ENCODE measurements around the gene RPH3AL. TPM values are rescaled to one million over a fixed set of nuclear protein-coding genes. Genes with fewer than 3 reads are reported as not detected.
"Not testable (repeated sequence)": the region's sequence is repeated elsewhere in the genome, so short reads cannot be mapped to it uniquely, and the experiment has no call there.

RPH3AL gene
- total RNA-seq, 2 experiments from 2014 or later = 2.1 to 2.7 TPM

- Mint-ChIP-seq H3K27me3 (peaks cover 3% of the 10 kb centered on the region), H3K9me3 (no peaks in the 10 kb centered on the region), H3K36me3 (no peaks in the 10 kb centered on the region), H3K4me3 (no peak overlapping the region), H3K4me1 (peaks cover 1% of the 10 kb centered on the region), H3K27ac (no peak overlapping the region)
- POLR2A ChIA-PET = no interaction called here
- DNase-seq = peak; percentile 14
- ATAC-seq (ENCODE audit: low read depth) = no peak
Observed at GRCh38 chr17:253091-253846, 99.3 kb downstream of the RPH3AL start.

GRCh38 chr17:252456-252855 is 100.2 kb downstream of the RPH3AL start:
- Mint-ChIP-seq H3K27ac (no peak overlapping the region), H3K9me3 (no peaks in the 10 kb centered on the region), H3K4me1 (no peaks in the 10 kb centered on the region), H3K36me3 (no peaks in the 10 kb centered on the region), H3K4me3 (no peak overlapping the region), H3K27me3 (no peaks in the 10 kb centered on the region)
- POLR2A ChIA-PET = no interaction called here
- ATAC-seq (ENCODE audit: low read depth) (no peak), DNase-seq (no peak)

DNA sequence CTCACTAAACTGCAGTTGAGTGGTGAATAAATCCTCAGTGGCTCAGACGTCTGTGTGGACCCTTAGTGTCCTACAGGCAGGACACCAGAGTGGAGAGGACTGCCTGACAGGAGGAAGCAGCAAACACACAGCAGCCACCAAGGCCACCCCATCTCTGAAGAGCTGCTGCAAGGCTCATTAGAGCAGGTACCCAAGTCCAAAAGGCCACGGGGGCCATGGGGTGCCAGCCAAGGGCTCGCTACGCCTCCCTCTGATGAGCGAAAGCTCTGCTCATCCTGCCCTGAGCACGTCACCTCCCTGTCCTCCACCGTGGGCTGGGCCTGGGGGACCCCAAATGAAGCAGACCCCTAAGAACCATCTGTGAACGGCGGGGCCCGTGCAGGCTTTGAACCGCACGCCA is 101.1 kb downstream of the RPH3AL start:
- Mint-ChIP-seq H3K4me1 (no peaks in the 10 kb centered on the region), H3K9me3 (no peaks in the 10 kb centered on the region), H3K27ac (no peak overlapping the region), H3K36me3 (no peaks in the 10 kb centered on the region), H3K4me3 (no peak overlapping the region), H3K27me3 (no peaks in the 10 kb centered on the region)
- POLR2A ChIA-PET = no interaction called here
- DNase-seq (peak; percentile 15), ATAC-seq (ENCODE audit: low read depth) (no peak)

- ATAC-seq (ENCODE audit: low read depth) (no peak), DNase-seq (peak; percentile 11)
- Mint-ChIP-seq H3K4me1 (no peaks in the 10 kb centered on the region), H3K9me3 (no peaks in the 10 kb centered on the region), H3K4me3 (no peak overlapping the region), H3K36me3 (no peaks in the 10 kb centered on the region), H3K27ac (no peak overlapping the region), H3K27me3 (no peaks in the 10 kb centered on the region)
- POLR2A ChIA-PET = no interaction called here
Observed at GRCh38 chr17:250487-251300, 101.9 kb downstream of the RPH3AL start.

DNA sequence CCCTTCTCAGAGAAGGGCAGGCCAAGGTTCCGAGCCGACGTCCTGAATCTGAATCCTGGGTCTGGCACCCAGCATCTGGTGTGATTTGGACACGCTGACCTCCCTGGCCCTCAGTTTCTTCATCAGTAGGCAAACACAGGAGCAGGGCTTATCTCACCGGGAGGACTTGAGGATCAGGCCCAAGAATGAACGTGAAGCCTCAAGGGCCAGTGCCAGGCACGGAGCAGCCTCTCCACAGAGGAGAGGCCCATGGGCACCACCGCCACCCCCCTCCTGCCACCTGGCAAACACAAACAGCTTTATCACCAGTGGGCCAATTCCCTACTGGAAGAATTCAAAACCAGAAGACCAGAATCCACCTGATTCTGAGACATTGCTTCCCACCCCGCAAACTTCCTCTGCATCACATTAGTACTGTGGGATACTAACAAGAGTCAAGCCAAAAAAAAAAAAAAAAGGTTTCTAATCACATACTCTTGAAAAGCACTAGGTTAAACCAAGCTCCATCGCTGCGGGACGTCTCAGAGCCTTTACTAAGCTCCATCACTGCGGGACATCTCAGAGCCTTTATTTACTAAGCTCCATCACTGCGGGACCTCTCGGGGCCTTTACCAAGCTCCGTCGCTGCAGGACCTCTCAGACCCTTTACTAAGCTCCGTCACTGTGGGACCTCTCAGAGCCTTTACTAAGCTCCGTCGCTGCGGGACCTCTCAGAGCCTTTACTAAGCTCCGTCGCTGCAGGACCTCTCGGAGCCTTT is 103.2 kb downstream of the RPH3AL start:
- no peak for ATAC-seq (ENCODE audit: low read depth)
- Mint-ChIP-seq H3K36me3 (no peaks in the 10 kb centered on the region), H3K9me3 (peaks cover 4% of the 10 kb centered on the region), H3K4me3 (no peak overlapping the region), H3K27ac (no peak overlapping the region), H3K4me1 (no peaks in the 10 kb centered on the region), H3K27me3 (no peaks in the 10 kb centered on the region)
- peak; percentile 12 for DNase-seq
- POLR2A ChIA-PET = no interaction called here

GRCh38 chr17:248337-249235 is 104.0 kb downstream of the RPH3AL start:
- POLR2A ChIA-PET = no interaction called here
- Mint-ChIP-seq H3K27me3 (no peaks in the 10 kb centered on the region), H3K9me3 (peaks cover 4% of the 10 kb centered on the region), H3K4me1 (no peaks in the 10 kb centered on the region), H3K4me3 (no peak overlapping the region), H3K36me3 (no peaks in the 10 kb centered on the region), H3K27ac (no peak overlapping the region)
- no peak for ATAC-seq (ENCODE audit: low read depth)
- peak; percentile 8 for DNase-seq

DNA sequence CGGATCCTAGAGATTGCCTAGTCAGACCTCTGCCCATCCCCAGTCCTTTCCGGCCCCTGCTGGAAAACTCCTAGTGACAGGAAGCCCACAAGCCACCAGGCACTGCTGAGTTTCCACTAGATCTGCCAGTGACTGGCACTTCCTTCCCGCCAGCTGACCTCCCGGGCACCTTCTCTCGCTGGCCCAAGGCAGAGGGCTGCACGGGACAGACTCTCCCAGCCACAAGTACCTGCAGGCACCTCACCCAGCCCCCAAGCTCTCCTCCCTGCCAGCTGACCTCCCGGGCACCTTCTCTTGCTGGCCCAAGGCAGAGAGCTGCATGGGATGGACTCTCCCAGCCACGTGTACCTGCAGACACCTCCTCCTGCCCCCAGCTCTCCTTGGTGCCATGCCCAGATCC is 104.8 kb downstream of the RPH3AL start:
- ATAC-seq (ENCODE audit: low read depth) (no peak), DNase-seq (peak; percentile 19)
- POLR2A ChIA-PET = no interaction called here
- Mint-ChIP-seq H3K9me3 (peaks cover 4% of the 10 kb centered on the region), H3K4me3 (no peak overlapping the region), H3K27me3 (no peaks in the 10 kb centered on the region), H3K4me1 (no peaks in the 10 kb centered on the region), H3K36me3 (no peaks in the 10 kb centered on the region), H3K27ac (no peak overlapping the region)

GRCh38 chr17:246851-247421 is 105.7 kb downstream of the RPH3AL start:
- POLR2A ChIA-PET = no interaction called here
- peak; percentile 15 for DNase-seq
- Mint-ChIP-seq H3K27ac (no peak overlapping the region), H3K4me1 (no peaks in the 10 kb centered on the region), H3K36me3 (no peaks in the 10 kb centered on the region), H3K27me3 (no peaks in the 10 kb centered on the region), H3K4me3 (no peak overlapping the region), H3K9me3 (peaks cover 4% of the 10 kb centered on the region)
- ATAC-seq (ENCODE audit: low read depth) = no peak

DNA sequence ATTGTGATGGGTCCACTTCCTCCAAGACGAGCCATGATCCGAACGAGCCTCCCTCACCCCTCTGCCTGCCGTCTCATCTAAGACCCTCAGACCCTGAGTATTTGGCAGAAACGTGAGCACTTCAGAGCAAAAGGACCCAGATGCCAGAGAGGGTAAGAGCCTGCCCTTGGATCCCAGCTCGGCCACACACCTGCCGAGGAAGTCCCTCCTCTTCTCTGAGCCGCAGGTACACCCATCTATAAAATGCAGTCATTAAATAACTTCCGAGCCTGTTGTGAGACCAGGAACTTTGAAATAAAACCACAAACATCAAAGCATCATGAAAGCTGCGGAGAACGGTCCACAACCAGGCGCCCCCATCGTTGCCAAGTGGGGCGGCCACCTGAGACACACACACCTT is 106.4 kb downstream of the RPH3AL start:
- ATAC-seq (ENCODE audit: low read depth) = no peak
- H3K36me3 Mint-ChIP-seq = no peaks in the 10 kb centered on the region
- no peak overlapping the region for H3K27ac Mint-ChIP-seq
- H3K4me3 Mint-ChIP-seq = no peak overlapping the region
- POLR2A ChIA-PET = no interaction called here
- H3K9me3 Mint-ChIP-seq = peaks cover 4% of the 10 kb centered on the region
- H3K4me1 Mint-ChIP-seq = no peaks in the 10 kb centered on the region
- peak; percentile 5 for DNase-seq
- no peaks in the 10 kb centered on the region for H3K27me3 Mint-ChIP-seq

DNA sequence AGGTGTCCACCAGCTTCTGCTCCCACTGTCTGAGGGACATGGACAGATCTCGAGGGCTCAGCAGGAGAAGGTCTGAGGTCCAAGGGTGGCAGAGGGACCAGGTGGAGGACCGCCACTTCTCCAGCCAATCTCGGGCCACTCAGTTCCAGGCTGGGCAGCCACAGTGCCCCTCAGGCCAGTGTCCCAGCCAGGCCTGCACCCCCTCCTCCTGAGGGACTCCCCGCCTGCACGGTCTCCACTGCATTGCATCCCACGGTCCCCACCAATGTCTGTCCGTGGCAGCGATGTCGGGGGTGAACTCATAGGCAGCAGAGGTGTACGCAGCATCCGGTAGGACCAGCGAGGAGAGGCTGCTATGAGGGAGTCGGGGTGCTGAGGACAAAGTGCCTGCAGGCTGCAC is 107.0 kb downstream of the RPH3AL start:
- DNase-seq (peak; percentile 19), ATAC-seq (ENCODE audit: low read depth) (no peak)
- Mint-ChIP-seq H3K36me3 (no peaks in the 10 kb centered on the region), H3K4me1 (no peaks in the 10 kb centered on the region), H3K27ac (no peak overlapping the region), H3K27me3 (no peaks in the 10 kb centered on the region), H3K9me3 (peaks cover 4% of the 10 kb centered on the region), H3K4me3 (no peak overlapping the region)
- POLR2A ChIA-PET = no interaction called here

DNA sequence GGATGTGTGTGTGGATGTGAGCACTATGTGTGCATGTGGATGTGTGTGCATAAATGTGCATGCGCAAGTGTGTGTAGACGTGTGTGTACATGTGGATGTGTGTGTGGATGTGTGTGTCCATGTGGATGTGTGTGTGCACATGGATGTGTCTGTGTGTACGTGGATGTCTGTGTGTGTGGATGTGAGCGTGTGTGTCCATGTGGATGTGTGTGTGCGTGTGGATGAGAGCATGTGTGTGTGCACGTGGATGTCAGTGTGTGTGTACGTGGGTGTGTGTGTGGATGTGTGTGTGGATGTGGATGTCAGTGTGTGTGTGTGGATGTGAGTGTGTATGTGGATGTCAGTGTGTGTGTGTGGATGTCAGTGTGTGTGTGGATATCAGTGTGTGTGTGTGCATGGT is 107.6 kb downstream of the RPH3AL start:
- DNase-seq = peak; percentile 5
- Mint-ChIP-seq H3K4me3 (no peak overlapping the region), H3K36me3 (no peaks in the 10 kb centered on the region), H3K27ac (no peak overlapping the region), H3K27me3 (no peaks in the 10 kb centered on the region), H3K4me1 (no peaks in the 10 kb centered on the region), H3K9me3 (peaks cover 4% of the 10 kb centered on the region)
- no peak for ATAC-seq (ENCODE audit: low read depth)
- POLR2A ChIA-PET = no interaction called here

- H3K27ac Mint-ChIP-seq; H3K9me3 Mint-ChIP-seq; ATAC-seq (ENCODE audit: low read depth); H3K4me3 Mint-ChIP-seq; H3K27me3 Mint-ChIP-seq; DNase-seq; H3K36me3 Mint-ChIP-seq; POLR2A ChIA-PET; H3K4me1 Mint-ChIP-seq: not testable (repeated sequence)
Observed at GRCh38 chr17:243924-244323, 108.7 kb downstream of the RPH3AL start.

GRCh38 chr17:238964-239259 is 113.7 kb downstream of the RPH3AL start:
- ATAC-seq (ENCODE audit: low read depth) (no peak), DNase-seq (no peak)
- H3K9me3 Mint-ChIP-seq = no peaks in the 10 kb centered on the region
- H3K27ac Mint-ChIP-seq = no peak overlapping the region
- no peaks in the 10 kb centered on the region for H3K36me3 Mint-ChIP-seq
- no peaks in the 10 kb centered on the region for H3K4me1 Mint-ChIP-seq
- H3K27me3 Mint-ChIP-seq = peaks cover 2% of the 10 kb centered on the region
- POLR2A ChIA-PET = no interaction called here
- no peak overlapping the region for H3K4me3 Mint-ChIP-seq

All from activated naive CD8-positive, alpha-beta T cell treated with anti-CD3 and anti-CD28 coated beads, Interleukin-2, amount 10 ng/mL, durations not matched to agents 7 days and 5 days (primary cell).